WTC11 (cell line): ENCODE results near the gene CD82. TPM values are rescaled to one million over a fixed set of nuclear protein-coding genes. Genes with fewer than 3 reads are reported as not detected.

ENCODE experiments used
- ATAC-seq: fragments of 200-7000 bp; cut with Tn5 transposase; 2 replicates; pipeline ENCODE4 v1.10.0; 2021; ENCODE audit warnings: mild to moderate bottlenecking, moderate library complexity
- CTCF ChIA-PET: fragments of 300-600 bp; sonication (Branson Sonifier 250); formaldehyde crosslinking; loops from one replicate; lab custom pipeline; 2021; ENCODE audit warnings: antibody characterized with exemption; lab: Charles Lee
- POLR2A ChIA-PET: fragments of 350-600 bp; sonication (Branson Sonifier 250); formaldehyde crosslinking; loops from one replicate; lab custom pipeline; 2021; ENCODE audit warnings: antibody characterized with exemption; lab: Charles Lee
- DNase-seq: peaks from one replicate; pipeline ENCODE4 v3.0.0; 2021; ENCODE audit warnings: low spot score
- H3K27ac Mint-ChIP-seq: 2 replicates; pipeline ENCODE4 v1.8.0; 2021; ENCODE audit warnings: mixed read lengths
- H3K27me3 Mint-ChIP-seq: 2 replicates; pipeline ENCODE4 v1.8.0; 2021; ENCODE audit warnings: low read depth, mild to moderate bottlenecking, moderate library complexity, mixed read lengths
- H3K36me3 Mint-ChIP-seq: 2 replicates; pipeline ENCODE4 v1.8.0; 2021; ENCODE audit warnings: mixed read lengths
- H3K4me1 Mint-ChIP-seq: 2 replicates; pipeline ENCODE4 v1.8.0; 2022; ENCODE audit warnings: mixed read lengths
- H3K4me3 Mint-ChIP-seq: 2 replicates; pipeline ENCODE4 v1.8.0; 2021; ENCODE audit warnings: mild to moderate bottlenecking, moderate library complexity, mixed read lengths
- H3K9me3 Mint-ChIP-seq: 2 replicates; pipeline ENCODE4 v1.8.0; 2021; ENCODE audit warnings: mixed read lengths
- ESRRA ChIP-seq: sonication (generic); formaldehyde crosslinking; IDR thresholded peaks from 2 replicates; pipeline ENCODE4 v1.8.1; 2022; ENCODE audit warnings: mild to moderate bottlenecking, missing genetic modification reagents, borderline replicate concordance
- FOXJ3 ChIP-seq: sonication (generic); formaldehyde crosslinking; IDR thresholded peaks from 2 replicates; pipeline ENCODE4 v1.9.0; 2021; ENCODE audit warnings: missing genetic modification reagents, mild to moderate bottlenecking, borderline replicate concordance
- JUN ChIP-seq: sonication (generic); formaldehyde crosslinking; IDR thresholded peaks from 2 replicates; pipeline ENCODE4 v1.8.0; 2023; ENCODE audit warnings: mild to moderate bottlenecking, missing genetic modification reagents
- OVOL2 ChIP-seq: fragments of 250-450 bp; sonication (Bioruptor Pico); IDR thresholded peaks from 2 replicates; pipeline ENCODE4 v1.9.0; 2021; ENCODE audit warnings: mild to moderate bottlenecking, borderline replicate concordance
- PRRX2 ChIP-seq: fragments of 250-450 bp; sonication (Bioruptor Pico); IDR thresholded peaks from 2 replicates; pipeline ENCODE4 v1.8.0; 2021; ENCODE audit warnings: mild to moderate bottlenecking
- RELA ChIP-seq: sonication (generic); formaldehyde crosslinking; IDR thresholded peaks from 2 replicates; pipeline ENCODE4 v1.8.1; 2022; ENCODE audit warnings: missing genetic modification reagents, mild to moderate bottlenecking, borderline replicate concordance
- SMAD4 ChIP-seq: sonication (generic); formaldehyde crosslinking; IDR thresholded peaks from 2 replicates; pipeline ENCODE4 v1.8.0; 2022; ENCODE audit warnings: mild to moderate bottlenecking, missing genetic modification reagents
- ZNF671 ChIP-seq: fragments of 250-450 bp; sonication (Bioruptor Pico); IDR thresholded peaks from 2 replicates; pipeline ENCODE4 v1.8.0; 2021; ENCODE audit warnings: mild to moderate bottlenecking
- total RNA-seq: library from RNA; stranded (reverse); gene quantifications from 3 replicates; pipeline ENCODE4 v1.2.3, GENCODE V29; 2021
- TF ChIP-seq, protein P1 (sequence below): sonication (generic); formaldehyde crosslinking; IDR thresholded peaks from 2 replicates; pipeline ENCODE4 v1.8.0; 2023; ENCODE audit warnings: missing genetic modification reagents, mild to moderate bottlenecking, borderline replicate concordance
- TF ChIP-seq, protein P2 (sequence below): fragments of 250-450 bp; sonication (Bioruptor Pico); IDR thresholded peaks from 2 replicates; pipeline ENCODE4 v1.9.0; 2021; ENCODE audit warnings: mild to moderate bottlenecking, borderline replicate concordance
- TF ChIP-seq, protein P3 (sequence below): sonication (generic); formaldehyde crosslinking; IDR thresholded peaks from 2 replicates; pipeline ENCODE4 v1.8.1; 2023; ENCODE audit warnings: mild to moderate bottlenecking, missing genetic modification reagents, moderate library complexity
- TF ChIP-seq, protein P4 (sequence below): fragments of 250-450 bp; sonication (Bioruptor Pico); IDR thresholded peaks from 2 replicates; pipeline ENCODE4 v1.9.0; 2021; ENCODE audit warnings: mild to moderate bottlenecking
- TF ChIP-seq, protein P5 (sequence below): fragments of 250-450 bp; sonication (Bioruptor Pico); IDR thresholded peaks from 2 replicates; pipeline ENCODE4 v1.8.0; 2021; ENCODE audit warnings: mild to moderate bottlenecking
- TF ChIP-seq, protein P6 (sequence below): sonication (generic); formaldehyde crosslinking; IDR thresholded peaks from 2 replicates; pipeline ENCODE4 v1.8.1; 2023; ENCODE audit warnings: mild to moderate bottlenecking, missing genetic modification reagents, moderate library complexity
- TF ChIP-seq, protein P7 (sequence below): fragments of 250-450 bp; sonication (Bioruptor Pico); IDR thresholded peaks from 2 replicates; pipeline ENCODE4 v2.1.2; 2022; ENCODE audit warnings: mild to moderate bottlenecking, moderate library complexity
- TF ChIP-seq, protein P8 (sequence below): sonication (generic); formaldehyde crosslinking; IDR thresholded peaks from 2 replicates; pipeline ENCODE4 v1.8.0; 2022; ENCODE audit warnings: mild to moderate bottlenecking, missing genetic modification reagents

CD82 gene
- total RNA-seq, 1 experiment from 2014 or later = 15.5 TPM

DNA sequence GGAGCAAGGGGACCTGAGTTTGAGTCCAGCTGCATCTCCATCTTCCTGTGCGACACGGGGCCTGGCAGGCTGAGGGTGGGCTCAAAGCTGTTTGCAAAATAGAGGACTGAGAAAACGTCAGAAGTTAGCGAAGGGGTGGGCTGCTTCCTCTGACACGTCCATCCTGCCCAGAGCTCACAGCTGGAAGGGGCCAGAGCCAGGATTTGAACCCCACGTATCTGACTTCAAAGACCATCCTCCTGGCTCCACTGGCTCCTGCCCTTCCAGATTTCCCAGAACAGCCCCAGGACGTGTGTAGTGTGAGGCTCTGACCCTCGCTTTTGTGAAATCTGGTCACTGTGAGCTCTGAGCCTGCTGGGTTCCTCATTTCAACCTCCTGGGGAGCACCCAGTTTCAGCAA is 56.3 kb downstream of the CD82 start (continued):
- TF ChIP-seq, protein P1, sequence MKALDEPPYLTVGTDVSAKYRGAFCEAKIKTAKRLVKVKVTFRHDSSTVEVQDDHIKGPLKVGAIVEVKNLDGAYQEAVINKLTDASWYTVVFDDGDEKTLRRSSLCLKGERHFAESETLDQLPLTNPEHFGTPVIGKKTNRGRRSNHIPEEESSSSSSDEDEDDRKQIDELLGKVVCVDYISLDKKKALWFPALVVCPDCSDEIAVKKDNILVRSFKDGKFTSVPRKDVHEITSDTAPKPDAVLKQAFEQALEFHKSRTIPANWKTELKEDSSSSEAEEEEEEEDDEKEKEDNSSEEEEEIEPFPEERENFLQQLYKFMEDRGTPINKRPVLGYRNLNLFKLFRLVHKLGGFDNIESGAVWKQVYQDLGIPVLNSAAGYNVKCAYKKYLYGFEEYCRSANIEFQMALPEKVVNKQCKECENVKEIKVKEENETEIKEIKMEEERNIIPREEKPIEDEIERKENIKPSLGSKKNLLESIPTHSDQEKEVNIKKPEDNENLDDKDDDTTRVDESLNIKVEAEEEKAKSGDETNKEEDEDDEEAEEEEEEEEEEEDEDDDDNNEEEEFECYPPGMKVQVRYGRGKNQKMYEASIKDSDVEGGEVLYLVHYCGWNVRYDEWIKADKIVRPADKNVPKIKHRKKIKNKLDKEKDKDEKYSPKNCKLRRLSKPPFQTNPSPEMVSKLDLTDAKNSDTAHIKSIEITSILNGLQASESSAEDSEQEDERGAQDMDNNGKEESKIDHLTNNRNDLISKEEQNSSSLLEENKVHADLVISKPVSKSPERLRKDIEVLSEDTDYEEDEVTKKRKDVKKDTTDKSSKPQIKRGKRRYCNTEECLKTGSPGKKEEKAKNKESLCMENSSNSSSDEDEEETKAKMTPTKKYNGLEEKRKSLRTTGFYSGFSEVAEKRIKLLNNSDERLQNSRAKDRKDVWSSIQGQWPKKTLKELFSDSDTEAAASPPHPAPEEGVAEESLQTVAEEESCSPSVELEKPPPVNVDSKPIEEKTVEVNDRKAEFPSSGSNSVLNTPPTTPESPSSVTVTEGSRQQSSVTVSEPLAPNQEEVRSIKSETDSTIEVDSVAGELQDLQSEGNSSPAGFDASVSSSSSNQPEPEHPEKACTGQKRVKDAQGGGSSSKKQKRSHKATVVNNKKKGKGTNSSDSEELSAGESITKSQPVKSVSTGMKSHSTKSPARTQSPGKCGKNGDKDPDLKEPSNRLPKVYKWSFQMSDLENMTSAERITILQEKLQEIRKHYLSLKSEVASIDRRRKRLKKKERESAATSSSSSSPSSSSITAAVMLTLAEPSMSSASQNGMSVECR (CRISPR knock-in tag) = no peak
- TF ChIP-seq OVOL2 (CRISPR knock-in tag) = no peak
- TF ChIP-seq, protein P2, sequence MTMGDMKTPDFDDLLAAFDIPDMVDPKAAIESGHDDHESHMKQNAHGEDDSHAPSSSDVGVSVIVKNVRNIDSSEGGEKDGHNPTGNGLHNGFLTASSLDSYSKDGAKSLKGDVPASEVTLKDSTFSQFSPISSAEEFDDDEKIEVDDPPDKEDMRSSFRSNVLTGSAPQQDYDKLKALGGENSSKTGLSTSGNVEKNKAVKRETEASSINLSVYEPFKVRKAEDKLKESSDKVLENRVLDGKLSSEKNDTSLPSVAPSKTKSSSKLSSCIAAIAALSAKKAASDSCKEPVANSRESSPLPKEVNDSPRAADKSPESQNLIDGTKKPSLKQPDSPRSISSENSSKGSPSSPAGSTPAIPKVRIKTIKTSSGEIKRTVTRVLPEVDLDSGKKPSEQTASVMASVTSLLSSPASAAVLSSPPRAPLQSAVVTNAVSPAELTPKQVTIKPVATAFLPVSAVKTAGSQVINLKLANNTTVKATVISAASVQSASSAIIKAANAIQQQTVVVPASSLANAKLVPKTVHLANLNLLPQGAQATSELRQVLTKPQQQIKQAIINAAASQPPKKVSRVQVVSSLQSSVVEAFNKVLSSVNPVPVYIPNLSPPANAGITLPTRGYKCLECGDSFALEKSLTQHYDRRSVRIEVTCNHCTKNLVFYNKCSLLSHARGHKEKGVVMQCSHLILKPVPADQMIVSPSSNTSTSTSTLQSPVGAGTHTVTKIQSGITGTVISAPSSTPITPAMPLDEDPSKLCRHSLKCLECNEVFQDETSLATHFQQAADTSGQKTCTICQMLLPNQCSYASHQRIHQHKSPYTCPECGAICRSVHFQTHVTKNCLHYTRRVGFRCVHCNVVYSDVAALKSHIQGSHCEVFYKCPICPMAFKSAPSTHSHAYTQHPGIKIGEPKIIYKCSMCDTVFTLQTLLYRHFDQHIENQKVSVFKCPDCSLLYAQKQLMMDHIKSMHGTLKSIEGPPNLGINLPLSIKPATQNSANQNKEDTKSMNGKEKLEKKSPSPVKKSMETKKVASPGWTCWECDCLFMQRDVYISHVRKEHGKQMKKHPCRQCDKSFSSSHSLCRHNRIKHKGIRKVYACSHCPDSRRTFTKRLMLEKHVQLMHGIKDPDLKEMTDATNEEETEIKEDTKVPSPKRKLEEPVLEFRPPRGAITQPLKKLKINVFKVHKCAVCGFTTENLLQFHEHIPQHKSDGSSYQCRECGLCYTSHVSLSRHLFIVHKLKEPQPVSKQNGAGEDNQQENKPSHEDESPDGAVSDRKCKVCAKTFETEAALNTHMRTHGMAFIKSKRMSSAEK (CRISPR knock-in tag) = no peak
- no peak for TF ChIP-seq FOXJ3 (CRISPR knock-in tag)

DNA sequence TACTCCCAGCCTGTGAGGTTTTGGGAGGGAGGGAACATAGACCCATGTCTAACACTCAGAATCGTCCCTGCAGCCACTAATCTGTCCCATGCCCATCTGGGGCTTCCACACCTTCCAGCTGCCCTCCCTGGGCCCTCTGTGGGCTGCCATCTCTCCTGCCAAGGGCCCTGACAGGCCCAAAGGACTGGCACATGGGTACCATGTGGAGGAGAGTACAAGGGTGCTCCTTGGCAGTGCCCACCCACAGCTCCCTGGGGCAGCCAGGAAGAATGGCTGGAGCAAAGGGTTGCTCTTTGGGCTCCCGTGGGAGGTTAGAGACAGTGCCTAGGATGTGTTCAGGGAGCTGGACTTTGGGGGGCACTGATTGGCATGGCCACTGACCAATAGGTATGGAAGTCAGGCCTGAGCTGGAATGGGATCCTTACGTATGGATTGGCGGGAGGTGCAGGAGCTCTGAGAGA is 56.8 kb downstream of the CD82 start:
- H3K4me3 Mint-ChIP-seq = no peak overlapping the region

More for the DNA sequence above, 56.8 kb downstream of the CD82 start:
- Mint-ChIP-seq H3K4me1 (peaks cover 25% of the 10 kb centered on the region; the same call in 1 of the 2 replicates), H3K27me3 (peaks cover 16% of the 10 kb centered on the region), H3K9me3 (peaks cover 9% of the 10 kb centered on the region), H3K36me3 (no peaks in the 10 kb centered on the region), H3K27ac (no peak overlapping the region)
- ChIA-PET CTCF (interaction anchor here (0.7 to 5.4 kb wide), 30 partner anchors 10 to 314 kb away, joined by 3 to 72 read pairs (median 6); partner anchors contain the start of gene TSPAN18), POLR2A (interaction anchor here (1.0 kb wide), 1 partner anchor 104 kb away, joined by 3 read pairs; no protein-coding TSS in a partner anchor)
- TF ChIP-seq, protein P3, sequence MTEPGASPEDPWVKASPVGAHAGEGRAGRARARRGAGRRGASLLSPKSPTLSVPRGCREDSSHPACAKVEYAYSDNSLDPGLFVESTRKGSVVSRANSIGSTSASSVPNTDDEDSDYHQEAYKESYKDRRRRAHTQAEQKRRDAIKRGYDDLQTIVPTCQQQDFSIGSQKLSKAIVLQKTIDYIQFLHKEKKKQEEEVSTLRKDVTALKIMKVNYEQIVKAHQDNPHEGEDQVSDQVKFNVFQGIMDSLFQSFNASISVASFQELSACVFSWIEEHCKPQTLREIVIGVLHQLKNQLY = no peak
- TF ChIP-seq RELA (CRISPR knock-in tag) (no peak), ZNF671 (CRISPR knock-in tag) (no peak), JUN (no peak), PRRX2 (CRISPR knock-in tag) (no peak), SMAD4 (CRISPR knock-in tag) (no peak), ESRRA (CRISPR knock-in tag) (no peak), OVOL2 (CRISPR knock-in tag) (no peak)
- TF ChIP-seq, protein P4, sequence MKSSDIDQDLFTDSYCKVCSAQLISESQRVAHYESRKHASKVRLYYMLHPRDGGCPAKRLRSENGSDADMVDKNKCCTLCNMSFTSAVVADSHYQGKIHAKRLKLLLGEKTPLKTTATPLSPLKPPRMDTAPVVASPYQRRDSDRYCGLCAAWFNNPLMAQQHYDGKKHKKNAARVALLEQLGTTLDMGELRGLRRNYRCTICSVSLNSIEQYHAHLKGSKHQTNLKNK = no peak
- TF ChIP-seq, protein P5, sequence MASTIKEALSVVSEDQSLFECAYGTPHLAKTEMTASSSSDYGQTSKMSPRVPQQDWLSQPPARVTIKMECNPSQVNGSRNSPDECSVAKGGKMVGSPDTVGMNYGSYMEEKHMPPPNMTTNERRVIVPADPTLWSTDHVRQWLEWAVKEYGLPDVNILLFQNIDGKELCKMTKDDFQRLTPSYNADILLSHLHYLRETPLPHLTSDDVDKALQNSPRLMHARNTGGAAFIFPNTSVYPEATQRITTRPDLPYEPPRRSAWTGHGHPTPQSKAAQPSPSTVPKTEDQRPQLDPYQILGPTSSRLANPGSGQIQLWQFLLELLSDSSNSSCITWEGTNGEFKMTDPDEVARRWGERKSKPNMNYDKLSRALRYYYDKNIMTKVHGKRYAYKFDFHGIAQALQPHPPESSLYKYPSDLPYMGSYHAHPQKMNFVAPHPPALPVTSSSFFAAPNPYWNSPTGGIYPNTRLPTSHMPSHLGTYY = no peak
- TF ChIP-seq, protein P6, sequence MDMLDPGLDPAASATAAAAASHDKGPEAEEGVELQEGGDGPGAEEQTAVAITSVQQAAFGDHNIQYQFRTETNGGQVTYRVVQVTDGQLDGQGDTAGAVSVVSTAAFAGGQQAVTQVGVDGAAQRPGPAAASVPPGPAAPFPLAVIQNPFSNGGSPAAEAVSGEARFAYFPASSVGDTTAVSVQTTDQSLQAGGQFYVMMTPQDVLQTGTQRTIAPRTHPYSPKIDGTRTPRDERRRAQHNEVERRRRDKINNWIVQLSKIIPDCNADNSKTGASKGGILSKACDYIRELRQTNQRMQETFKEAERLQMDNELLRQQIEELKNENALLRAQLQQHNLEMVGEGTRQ (CRISPR knock-in tag) = no peak
- TF ChIP-seq, protein P7, sequence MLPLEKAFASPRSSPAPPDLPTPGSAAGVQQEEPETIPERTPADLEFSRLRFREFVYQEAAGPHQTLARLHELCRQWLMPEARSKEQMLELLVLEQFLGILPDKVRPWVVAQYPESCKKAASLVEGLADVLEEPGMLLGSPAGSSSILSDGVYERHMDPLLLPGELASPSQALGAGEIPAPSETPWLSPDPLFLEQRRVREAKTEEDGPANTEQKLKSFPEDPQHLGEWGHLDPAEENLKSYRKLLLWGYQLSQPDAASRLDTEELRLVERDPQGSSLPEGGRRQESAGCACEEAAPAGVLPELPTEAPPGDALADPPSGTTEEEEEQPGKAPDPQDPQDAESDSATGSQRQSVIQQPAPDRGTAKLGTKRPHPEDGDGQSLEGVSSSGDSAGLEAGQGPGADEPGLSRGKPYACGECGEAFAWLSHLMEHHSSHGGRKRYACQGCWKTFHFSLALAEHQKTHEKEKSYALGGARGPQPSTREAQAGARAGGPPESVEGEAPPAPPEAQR = no peak
- TF ChIP-seq, protein P8, sequence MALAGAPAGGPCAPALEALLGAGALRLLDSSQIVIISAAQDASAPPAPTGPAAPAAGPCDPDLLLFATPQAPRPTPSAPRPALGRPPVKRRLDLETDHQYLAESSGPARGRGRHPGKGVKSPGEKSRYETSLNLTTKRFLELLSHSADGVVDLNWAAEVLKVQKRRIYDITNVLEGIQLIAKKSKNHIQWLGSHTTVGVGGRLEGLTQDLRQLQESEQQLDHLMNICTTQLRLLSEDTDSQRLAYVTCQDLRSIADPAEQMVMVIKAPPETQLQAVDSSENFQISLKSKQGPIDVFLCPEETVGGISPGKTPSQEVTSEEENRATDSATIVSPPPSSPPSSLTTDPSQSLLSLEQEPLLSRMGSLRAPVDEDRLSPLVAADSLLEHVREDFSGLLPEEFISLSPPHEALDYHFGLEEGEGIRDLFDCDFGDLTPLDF (CRISPR knock-in tag) = no peak
- DNase-seq (no peak), ATAC-seq (no peak)
